Activated B cell treated with CpG ODN at 0.5 μM for 24 hours (primary cell): ENCODE results near the gene CASZ1. TPM values are rescaled to one million over a fixed set of nuclear protein-coding genes. Genes with fewer than 3 reads are reported as not detected.

Source experiments
- ATAC-seq: fragments of 200-7000 bp; cut with Tn5 transposase; one replicate; pipeline ENCODE4 v1.10.0; 2021; ENCODE audit warnings: low read depth, mild to moderate bottlenecking, moderate library complexity
- CTCF ChIA-PET: fragments of 350-600 bp; sonication (Branson Sonifier 250); formaldehyde crosslinking; loops from one replicate; lab custom pipeline; 2021; ENCODE audit warnings: antibody characterized with exemption; lab: Charles Lee
- POLR2A ChIA-PET: fragments of 350-600 bp; sonication (Branson Sonifier 250); formaldehyde crosslinking; loops from one replicate; lab custom pipeline; 2021; ENCODE audit warnings: antibody characterized with exemption; lab: Charles Lee
- DNase-seq: peaks from one replicate; pipeline ENCODE4 v3.0.0; 2022
- H3K27ac Mint-ChIP-seq: one replicate; pipeline ENCODE4 v1.8.0; 2020; ENCODE audit warnings: mixed read lengths
- H3K27me3 Mint-ChIP-seq: one replicate; pipeline ENCODE4 v1.8.0; 2021; ENCODE audit warnings: mixed read lengths
- H3K36me3 Mint-ChIP-seq: one replicate; pipeline ENCODE4 v1.8.0; 2021; ENCODE audit warnings: low read depth, mixed read lengths
- H3K4me1 Mint-ChIP-seq: one replicate; pipeline ENCODE4 v1.8.0; 2021; ENCODE audit warnings: mixed read lengths
- H3K4me3 Mint-ChIP-seq: one replicate; pipeline ENCODE4 v1.8.0; 2020; ENCODE audit warnings: mild to moderate bottlenecking, mixed read lengths
- H3K9me3 Mint-ChIP-seq: one replicate; pipeline ENCODE4 v1.8.0; 2020; ENCODE audit warnings: mixed read lengths
- CTCF ChIP-seq: fragments of 200-600 bp; IDR thresholded peaks from one replicate; pipeline ENCODE4 v1.8.0; 2022; ENCODE audit warnings: antibody characterized with exemption, mild to moderate bottlenecking
- intact Hi-C: fragments of 100-400 bp; cut with micrococcal nuclease; formaldehyde crosslinking; loops from one replicate; pipeline ENCODE4 v1.15.1; 2024
- total RNA-seq: library from RNA; stranded (reverse); gene quantifications from 2 replicates; pipeline ENCODE4 v1.2.3, GENCODE V29; 2022

The CASZ1 gene
- total RNA-seq, 1 donor from 2014 or later = 35.6 TPM

DNA sequence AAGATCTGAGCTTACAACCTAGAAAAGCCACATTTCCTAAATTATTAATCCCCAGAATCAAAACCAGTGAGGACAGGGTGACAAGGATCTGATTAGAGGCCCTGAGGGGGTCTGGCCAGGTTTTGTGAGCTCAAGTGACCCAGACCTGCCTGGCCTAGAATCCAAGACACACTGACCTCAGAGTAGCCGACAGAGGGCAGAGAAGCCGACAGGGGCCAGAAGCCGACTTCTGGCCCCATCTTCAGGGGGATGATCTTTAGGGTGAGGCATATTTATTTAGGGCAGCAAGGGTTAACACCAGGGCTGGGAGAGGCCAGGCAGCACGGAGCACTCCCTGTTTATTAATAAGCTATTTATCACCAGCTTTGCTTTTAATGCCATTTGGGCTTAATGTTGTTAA lies 45.3 kb downstream of the CASZ1 start:
- DNase-seq (no peak), ATAC-seq (no peak)
- Mint-ChIP-seq H3K9me3 (no peaks in the 10 kb centered on the region), H3K36me3 (no peaks in the 10 kb centered on the region), H3K27ac (no peak overlapping the region), H3K27me3 (peaks cover 4% of the 10 kb centered on the region), H3K4me1 (peaks cover 8% of the 10 kb centered on the region), H3K4me3 (no peak overlapping the region)
- intact Hi-C loops = no loop called here
- POLR2A ChIA-PET = interaction anchor here (0.6 kb wide), 1 partner anchor 476 kb away, joined by 3 read pairs; no protein-coding TSS in a partner anchor
- no peak for TF ChIP-seq CTCF
- CTCF ChIA-PET = no interaction called here

DNA sequence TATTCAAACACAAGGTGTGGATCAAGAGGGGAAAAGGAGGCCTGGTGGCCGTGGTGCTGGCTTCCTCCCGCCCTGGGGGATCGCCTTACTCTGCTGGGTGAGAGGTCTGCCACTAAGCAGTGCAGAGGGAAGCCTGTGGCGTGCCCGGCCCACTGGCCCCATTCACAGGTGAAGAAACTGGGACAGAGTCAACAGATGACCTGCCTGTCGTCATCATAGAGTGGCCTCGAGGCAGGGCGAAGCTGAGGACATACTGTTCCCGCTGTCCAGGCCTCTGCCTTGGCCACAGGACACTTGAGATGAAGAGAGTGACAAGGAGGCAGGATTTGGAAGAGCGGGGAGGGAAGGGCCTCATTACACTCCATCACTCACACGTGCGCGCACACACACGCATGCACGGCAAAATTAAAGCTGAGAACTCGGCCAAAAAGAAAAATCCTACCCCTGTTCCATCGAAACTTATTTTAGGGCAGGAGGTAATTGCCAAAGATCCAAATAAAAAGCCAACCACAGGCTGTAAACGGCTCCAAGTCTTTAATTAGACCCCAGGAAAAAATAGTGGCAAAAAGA lies 50.5 kb downstream of the CASZ1 start:
- ATAC-seq (no peak), DNase-seq (no peak)
- no peak overlapping the region for H3K4me3 Mint-ChIP-seq
- ChIA-PET POLR2A (no interaction called here), CTCF (no interaction called here)
- H3K9me3 Mint-ChIP-seq = no peaks in the 10 kb centered on the region
- no peaks in the 10 kb centered on the region for H3K36me3 Mint-ChIP-seq
- H3K27ac Mint-ChIP-seq = no peak overlapping the region
- H3K4me1 Mint-ChIP-seq = no peaks in the 10 kb centered on the region
- intact Hi-C loops = no loop called here
- TF ChIP-seq CTCF = no peak
- peaks cover 2% of the 10 kb centered on the region for H3K27me3 Mint-ChIP-seq

GRCh38 chr1:10745383-10745782 lies 51.1 kb downstream of the CASZ1 start:
- no peak overlapping the region for H3K4me3 Mint-ChIP-seq
- ChIA-PET CTCF (no interaction called here), POLR2A (no interaction called here)
- intact Hi-C loops = no loop called here
- no peak for TF ChIP-seq CTCF
- peaks cover 2% of the 10 kb centered on the region for H3K27me3 Mint-ChIP-seq
- no peaks in the 10 kb centered on the region for H3K4me1 Mint-ChIP-seq
- no peak overlapping the region for H3K27ac Mint-ChIP-seq
- H3K36me3 Mint-ChIP-seq = no peaks in the 10 kb centered on the region
- ATAC-seq (no peak), DNase-seq (no peak)
- H3K9me3 Mint-ChIP-seq = no peaks in the 10 kb centered on the region

GRCh38 chr1:10744654-10745238 lies 51.7 kb downstream of the CASZ1 start:
- intact Hi-C loops = no loop called here
- H3K27me3 Mint-ChIP-seq = peaks cover 2% of the 10 kb centered on the region
- ATAC-seq (no peak), DNase-seq (no peak)
- no peaks in the 10 kb centered on the region for H3K4me1 Mint-ChIP-seq
- no peak overlapping the region for H3K27ac Mint-ChIP-seq
- CTCF ChIA-PET = no interaction called here
- POLR2A ChIA-PET = no interaction called here
- H3K4me3 Mint-ChIP-seq = no peak overlapping the region
- TF ChIP-seq CTCF = no peak
- H3K36me3 Mint-ChIP-seq = no peaks in the 10 kb centered on the region
- H3K9me3 Mint-ChIP-seq = no peaks in the 10 kb centered on the region

DNA sequence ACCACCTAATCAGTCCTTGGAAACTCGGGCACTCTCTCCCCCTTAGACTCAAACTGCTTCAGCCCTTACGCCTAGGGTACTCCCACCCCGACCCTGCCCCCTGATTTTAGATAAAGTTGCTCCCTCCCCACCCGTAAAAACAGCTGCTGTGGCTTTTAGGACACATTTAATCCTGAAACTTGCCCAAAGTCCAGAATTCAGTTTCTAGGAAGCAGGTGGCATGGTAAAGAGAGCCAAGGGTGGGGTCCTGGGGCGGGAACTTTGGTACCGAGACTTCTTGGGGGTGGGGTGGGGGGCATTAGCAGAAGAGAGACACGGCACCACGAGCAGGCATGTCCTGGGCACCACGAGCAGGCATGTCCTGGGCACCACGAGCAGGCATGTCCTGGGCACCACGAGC lies 52.4 kb downstream of the CASZ1 start:
- Mint-ChIP-seq H3K27ac (no peak overlapping the region), H3K4me3 (no peak overlapping the region), H3K36me3 (no peaks in the 10 kb centered on the region), H3K27me3 (peaks cover 2% of the 10 kb centered on the region), H3K4me1 (no peaks in the 10 kb centered on the region), H3K9me3 (no peaks in the 10 kb centered on the region)
- intact Hi-C loops = no loop called here
- TF ChIP-seq CTCF = no peak
- ChIA-PET POLR2A (no interaction called here), CTCF (no interaction called here)
- ATAC-seq (no peak), DNase-seq (no peak)
